ENCODE results near the gene ALK.

Gene ALK

DNA sequence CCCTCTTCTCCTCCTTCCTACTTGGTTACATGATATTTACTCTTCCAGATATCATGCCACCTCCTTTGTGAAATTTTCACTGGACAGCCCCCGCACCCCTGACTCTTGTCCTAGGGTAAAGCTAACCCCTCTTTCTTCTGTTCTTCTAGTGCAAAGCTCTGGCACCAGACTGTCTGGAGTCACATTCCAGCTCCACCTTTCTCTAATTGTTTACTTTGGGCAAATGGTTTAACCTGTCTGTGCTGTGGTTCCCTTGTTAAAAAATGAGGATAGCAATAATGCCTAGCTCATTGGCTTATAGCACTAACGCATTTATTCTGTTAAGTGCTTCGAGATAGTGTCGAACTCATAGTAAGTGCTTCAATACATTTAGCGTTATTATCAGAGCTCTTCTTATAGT is 306.2 kb downstream of the ALK start:
- Histone ChIP-seq H3K4ac (ENCODE audit: low read length) (no peak overlapping the region), H2AFZ (ENCODE audit: low read length) (no peak overlapping the region), H4K91ac (ENCODE audit: low read depth, low read length, poor library complexity) (no peak overlapping the region), H3K9ac (ENCODE audit: low read depth, low read length, poor library complexity) (no peak overlapping the region), H4K8ac (ENCODE audit: low read depth, low read length) (no peak overlapping the region), H3K4me1 (ENCODE audit: control insufficient read depth in 2 of 2, insufficient read depth in 1 of 2, low read depth in 1 of 2, low read length in 2 of 2) (no peaks in the 10 kb centered on the region), H3K18ac (ENCODE audit: low read length) (no peak overlapping the region), H3K4me3 (ENCODE audit: low read length in 2 of 2) (no peak overlapping the region), H2BK12ac (ENCODE audit: low read length) (no peak overlapping the region), H3K23ac (ENCODE audit: low read depth, low read length, poor library complexity) (no peak overlapping the region), H2BK5ac (ENCODE audit: low read length) (no peak overlapping the region), H3K9me3 (replicated peaks in 1 of 2; ENCODE audit: control insufficient read depth in 2 of 2, insufficient read depth in 1 of 2, low read depth in 1 of 2, low read length in 2 of 2) (no peaks in the 10 kb centered on the region), H3K4me2 (ENCODE audit: insufficient read depth, low read length, poor library complexity, severe bottlenecking) (no peak overlapping the region), H3K27ac (replicated peaks; ENCODE audit: low read length) (no peak overlapping the region), H3K14ac (ENCODE audit: low read length) (no peak overlapping the region), H2BK15ac (ENCODE audit: low read length) (no peak overlapping the region), H3K79me1 (ENCODE audit: low read depth, low read length) (no peaks in the 10 kb centered on the region), H2AK5ac (ENCODE audit: low read depth, low read length) (no peak overlapping the region), H2BK120ac (ENCODE audit: low read depth, low read length) (no peak overlapping the region), H3K27me3 (ENCODE audit: control insufficient read depth in 3 of 3, insufficient read depth in 3 of 3, low read depth in 1 of 3, low read length in 3 of 3) (no peaks in the 10 kb centered on the region), H3K36me3 (replicated peaks in 1 of 2; ENCODE audit: control insufficient read depth in 2 of 2, insufficient read depth in 2 of 2, low read length in 2 of 2) (no peaks in the 10 kb centered on the region)
- WGBS, 2 donors (ENCODE audit: extremely low coverage in 2 of 2, insufficient read length in 2 of 2, insufficient replicate concordance in 1 of 2) = no CpG with 5 or more reads among the region's 5 CpGs
- no peak for DNase-seq (ENCODE audit: low spot score)

DNA sequence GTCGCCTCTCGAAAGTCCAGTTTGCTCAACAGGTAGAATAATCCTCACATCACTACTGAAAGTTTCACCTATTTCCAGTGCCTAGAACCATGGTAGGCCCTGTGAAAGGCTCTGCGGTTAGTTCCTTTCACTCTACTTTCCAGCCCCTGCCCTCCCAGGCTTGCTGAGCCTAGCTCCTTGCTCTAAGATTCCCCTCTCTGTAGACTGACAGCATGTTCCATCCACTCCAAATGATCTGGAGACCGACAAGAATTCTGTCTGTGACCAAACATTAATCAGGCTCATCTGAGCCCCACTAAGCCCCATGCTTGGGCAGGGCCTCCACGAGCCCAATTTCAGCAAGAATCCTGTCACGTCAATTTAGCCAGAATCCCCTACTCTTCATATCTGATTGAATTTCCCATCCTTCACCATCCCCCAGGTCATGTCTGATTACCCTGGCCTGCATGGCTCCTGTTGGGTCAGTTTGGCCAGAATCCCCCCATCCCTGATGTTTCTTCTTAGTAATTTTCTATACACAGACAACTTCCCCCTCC is 307.0 kb downstream of the ALK start:
- H2BK120ac ChIP-seq (ENCODE audit: low read depth, low read length) = no peak overlapping the region
- no peak overlapping the region for H4K91ac ChIP-seq (ENCODE audit: low read depth, low read length, poor library complexity)
- H3K4ac ChIP-seq (ENCODE audit: low read length) = no peak overlapping the region
- DNase-seq (ENCODE audit: low spot score) = no peak
- no peak overlapping the region for H2BK15ac ChIP-seq (ENCODE audit: low read length)
- no peaks in the 10 kb centered on the region for H3K27me3 ChIP-seq (ENCODE audit: control insufficient read depth in 3 of 3, insufficient read depth in 3 of 3, low read depth in 1 of 3, low read length in 3 of 3)
- WGBS, 2 donors (ENCODE audit: extremely low coverage in 2 of 2, insufficient read length in 2 of 2, insufficient replicate concordance in 1 of 2) = no CpG with 5 or more reads among the region's 6 CpGs
- H2AK5ac ChIP-seq (ENCODE audit: low read depth, low read length) = peak overlapping the region; percentile 30
- H3K4me1 ChIP-seq (ENCODE audit: control insufficient read depth in 2 of 2, insufficient read depth in 1 of 2, low read depth in 1 of 2, low read length in 2 of 2) = no peaks in the 10 kb centered on the region
- H2AFZ ChIP-seq (ENCODE audit: low read length) = no peak overlapping the region
- no peak overlapping the region for H3K4me3 ChIP-seq (ENCODE audit: low read length in 2 of 2)
- H3K4me2 ChIP-seq (ENCODE audit: insufficient read depth, low read length, poor library complexity, severe bottlenecking) = no peak overlapping the region
- H4K8ac ChIP-seq (ENCODE audit: low read depth, low read length) = no peak overlapping the region
- no peak overlapping the region for H3K14ac ChIP-seq (ENCODE audit: low read length)
- no peaks in the 10 kb centered on the region for H3K36me3 ChIP-seq (replicated peaks in 1 of 2; ENCODE audit: control insufficient read depth in 2 of 2, insufficient read depth in 2 of 2, low read length in 2 of 2)
- no peak overlapping the region for H3K27ac ChIP-seq (replicated peaks; ENCODE audit: low read length)
- no peak overlapping the region for H2BK5ac ChIP-seq (ENCODE audit: low read length)
- no peak overlapping the region for H3K23ac ChIP-seq (ENCODE audit: low read depth, low read length, poor library complexity)
- H2BK12ac ChIP-seq (ENCODE audit: low read length) = no peak overlapping the region
- no peaks in the 10 kb centered on the region for H3K9me3 ChIP-seq (replicated peaks in 1 of 2; ENCODE audit: control insufficient read depth in 2 of 2, insufficient read depth in 1 of 2, low read depth in 1 of 2, low read length in 2 of 2)
- no peak overlapping the region for H3K18ac ChIP-seq (ENCODE audit: low read length)
- H3K9ac ChIP-seq (ENCODE audit: low read depth, low read length, poor library complexity) = no peak overlapping the region
- no peaks in the 10 kb centered on the region for H3K79me1 ChIP-seq (ENCODE audit: low read depth, low read length)

DNA sequence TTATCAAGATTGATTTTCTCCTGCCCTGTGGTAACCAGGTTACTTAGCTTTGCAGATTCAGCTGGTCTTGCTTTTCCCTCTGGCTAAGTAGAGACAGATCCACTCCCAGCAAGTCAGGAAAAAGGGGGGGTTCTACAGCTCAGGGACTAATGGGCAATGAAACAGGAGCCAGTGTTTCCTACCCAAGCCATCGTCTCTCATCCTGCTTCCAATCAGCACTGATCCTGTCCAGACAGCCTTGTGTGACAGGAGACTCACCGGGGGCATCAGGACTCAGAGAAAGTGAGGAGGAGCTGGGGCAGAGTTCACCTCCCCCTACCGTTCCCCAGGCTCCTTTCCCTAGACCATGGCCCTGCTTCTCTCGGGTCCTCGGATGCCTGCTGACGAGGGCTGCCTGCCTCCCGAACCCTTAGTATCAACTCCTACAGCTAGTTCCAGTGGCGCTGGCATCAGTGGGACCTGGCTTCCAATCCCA is 307.6 kb downstream of the ALK start:
- Histone ChIP-seq H3K27me3 (ENCODE audit: control insufficient read depth in 3 of 3, insufficient read depth in 3 of 3, low read depth in 1 of 3, low read length in 3 of 3) (no peaks in the 10 kb centered on the region), H3K4me2 (ENCODE audit: insufficient read depth, low read length, poor library complexity, severe bottlenecking) (no peak overlapping the region), H3K9ac (ENCODE audit: low read depth, low read length, poor library complexity) (no peak overlapping the region), H3K4ac (ENCODE audit: low read length) (no peak overlapping the region), H3K9me3 (replicated peaks in 1 of 2; ENCODE audit: control insufficient read depth in 2 of 2, insufficient read depth in 1 of 2, low read depth in 1 of 2, low read length in 2 of 2) (no peaks in the 10 kb centered on the region), H3K36me3 (replicated peaks in 1 of 2; ENCODE audit: control insufficient read depth in 2 of 2, insufficient read depth in 2 of 2, low read length in 2 of 2) (no peaks in the 10 kb centered on the region), H3K23ac (ENCODE audit: low read depth, low read length, poor library complexity) (no peak overlapping the region), H2BK15ac (ENCODE audit: low read length) (no peak overlapping the region), H3K18ac (ENCODE audit: low read length) (no peak overlapping the region), H2AK5ac (ENCODE audit: low read depth, low read length) (peak overlapping the region; percentile 30), H3K14ac (ENCODE audit: low read length) (no peak overlapping the region), H2AFZ (ENCODE audit: low read length) (no peak overlapping the region), H4K8ac (ENCODE audit: low read depth, low read length) (no peak overlapping the region), H2BK120ac (ENCODE audit: low read depth, low read length) (no peak overlapping the region), H2BK12ac (ENCODE audit: low read length) (no peak overlapping the region), H3K4me3 (ENCODE audit: low read length in 2 of 2) (no peak overlapping the region), H4K91ac (ENCODE audit: low read depth, low read length, poor library complexity) (no peak overlapping the region), H3K27ac (replicated peaks; ENCODE audit: low read length) (no peak overlapping the region), H3K79me1 (ENCODE audit: low read depth, low read length) (no peaks in the 10 kb centered on the region), H3K4me1 (ENCODE audit: control insufficient read depth in 2 of 2, insufficient read depth in 1 of 2, low read depth in 1 of 2, low read length in 2 of 2) (no peaks in the 10 kb centered on the region), H2BK5ac (ENCODE audit: low read length) (no peak overlapping the region)
- no peak for DNase-seq (ENCODE audit: low spot score)
- no CpG with 5 or more reads among the region's 8 CpGs for WGBS, 2 donors (ENCODE audit: extremely low coverage in 2 of 2, insufficient read length in 2 of 2, insufficient replicate concordance in 1 of 2)

DNA sequence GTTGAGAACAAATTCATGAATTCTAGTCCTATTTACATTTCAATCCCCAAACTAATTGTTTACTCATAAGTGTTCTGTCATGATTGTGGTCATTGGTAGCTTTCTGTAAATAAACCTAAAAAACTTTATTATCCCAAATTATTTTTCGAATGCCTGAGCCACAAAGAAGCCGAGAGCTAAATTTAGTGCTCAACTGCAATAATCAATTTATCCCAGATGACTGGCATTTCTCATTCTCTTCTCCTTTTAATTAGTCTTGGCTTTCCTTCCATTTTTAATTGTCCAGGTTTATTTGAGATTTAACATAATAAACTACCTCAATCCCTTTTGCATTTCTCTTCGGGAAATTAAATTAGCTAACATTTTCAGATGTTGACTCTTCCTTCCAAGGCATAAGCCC is 308.3 kb downstream of the ALK start:
- Histone ChIP-seq H2BK120ac (ENCODE audit: low read depth, low read length) (no peak overlapping the region), H3K36me3 (replicated peaks in 1 of 2; ENCODE audit: control insufficient read depth in 2 of 2, insufficient read depth in 2 of 2, low read length in 2 of 2) (no peaks in the 10 kb centered on the region), H3K18ac (ENCODE audit: low read length) (no peak overlapping the region), H4K8ac (ENCODE audit: low read depth, low read length) (no peak overlapping the region), H3K9ac (ENCODE audit: low read depth, low read length, poor library complexity) (no peak overlapping the region), H3K4ac (ENCODE audit: low read length) (no peak overlapping the region), H4K91ac (ENCODE audit: low read depth, low read length, poor library complexity) (no peak overlapping the region), H2BK15ac (ENCODE audit: low read length) (no peak overlapping the region), H3K4me3 (ENCODE audit: low read length in 2 of 2) (no peak overlapping the region), H3K79me1 (ENCODE audit: low read depth, low read length) (no peaks in the 10 kb centered on the region), H2BK5ac (ENCODE audit: low read length) (no peak overlapping the region), H3K4me2 (ENCODE audit: insufficient read depth, low read length, poor library complexity, severe bottlenecking) (no peak overlapping the region), H3K23ac (ENCODE audit: low read depth, low read length, poor library complexity) (no peak overlapping the region), H2BK12ac (ENCODE audit: low read length) (no peak overlapping the region), H3K4me1 (ENCODE audit: control insufficient read depth in 2 of 2, insufficient read depth in 1 of 2, low read depth in 1 of 2, low read length in 2 of 2) (no peaks in the 10 kb centered on the region), H3K14ac (ENCODE audit: low read length) (no peak overlapping the region), H2AFZ (ENCODE audit: low read length) (no peak overlapping the region), H3K27ac (replicated peaks; ENCODE audit: low read length) (no peak overlapping the region), H3K27me3 (ENCODE audit: control insufficient read depth in 3 of 3, insufficient read depth in 3 of 3, low read depth in 1 of 3, low read length in 3 of 3) (no peaks in the 10 kb centered on the region), H2AK5ac (ENCODE audit: low read depth, low read length) (no peak overlapping the region), H3K9me3 (replicated peaks in 1 of 2; ENCODE audit: control insufficient read depth in 2 of 2, insufficient read depth in 1 of 2, low read depth in 1 of 2, low read length in 2 of 2) (no peaks in the 10 kb centered on the region)
- no CpG with 5 or more reads among the region's 3 CpGs for WGBS, 2 donors (ENCODE audit: extremely low coverage in 2 of 2, insufficient read length in 2 of 2, insufficient replicate concordance in 1 of 2)
- DNase-seq (ENCODE audit: low spot score) = no peak

All from neuronal stem cell (in vitro differentiated cells).